ENCODE measurements around the gene HOXC5.

DNA sequence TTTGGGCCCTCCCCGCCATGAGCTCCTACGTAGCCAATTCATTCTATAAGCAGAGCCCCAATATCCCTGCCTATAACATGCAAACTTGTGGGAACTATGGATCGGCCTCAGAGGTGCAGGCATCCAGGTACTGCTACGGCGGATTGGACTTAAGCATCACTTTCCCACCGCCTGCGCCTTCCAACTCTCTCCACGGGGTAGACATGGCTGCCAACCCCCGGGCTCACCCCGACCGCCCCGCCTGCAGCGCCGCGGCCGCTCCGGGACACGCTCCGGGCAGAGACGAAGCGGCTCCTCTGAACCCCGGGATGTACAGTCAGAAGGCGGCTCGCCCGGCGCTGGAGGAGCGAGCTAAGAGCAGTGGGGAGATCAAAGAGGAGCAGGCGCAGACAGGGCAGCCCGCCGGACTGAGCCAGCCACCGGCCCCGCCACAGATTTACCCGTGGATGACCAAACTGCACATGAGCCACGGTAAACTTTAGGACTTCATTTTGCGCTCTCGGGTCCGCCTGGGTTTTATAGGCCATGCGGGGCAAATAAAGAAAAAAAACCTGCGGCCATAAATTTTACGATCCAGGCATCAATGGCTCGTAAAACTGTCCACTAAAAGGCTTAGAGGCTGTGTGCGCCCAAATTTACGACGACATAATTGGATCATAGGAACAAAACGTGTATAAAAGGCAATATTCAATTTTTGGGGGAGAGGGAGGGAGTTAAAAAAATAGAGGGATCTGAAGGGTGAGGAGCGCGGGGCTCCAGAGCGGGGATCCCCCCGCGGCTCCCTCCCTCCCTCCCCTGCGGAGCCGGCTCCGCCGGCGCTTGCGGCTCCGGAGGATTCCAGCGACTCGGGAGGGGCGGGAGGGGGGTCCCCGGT is 493 bp downstream of the HOXC5 start:
- TF ChIP-seq, protein P1, sequence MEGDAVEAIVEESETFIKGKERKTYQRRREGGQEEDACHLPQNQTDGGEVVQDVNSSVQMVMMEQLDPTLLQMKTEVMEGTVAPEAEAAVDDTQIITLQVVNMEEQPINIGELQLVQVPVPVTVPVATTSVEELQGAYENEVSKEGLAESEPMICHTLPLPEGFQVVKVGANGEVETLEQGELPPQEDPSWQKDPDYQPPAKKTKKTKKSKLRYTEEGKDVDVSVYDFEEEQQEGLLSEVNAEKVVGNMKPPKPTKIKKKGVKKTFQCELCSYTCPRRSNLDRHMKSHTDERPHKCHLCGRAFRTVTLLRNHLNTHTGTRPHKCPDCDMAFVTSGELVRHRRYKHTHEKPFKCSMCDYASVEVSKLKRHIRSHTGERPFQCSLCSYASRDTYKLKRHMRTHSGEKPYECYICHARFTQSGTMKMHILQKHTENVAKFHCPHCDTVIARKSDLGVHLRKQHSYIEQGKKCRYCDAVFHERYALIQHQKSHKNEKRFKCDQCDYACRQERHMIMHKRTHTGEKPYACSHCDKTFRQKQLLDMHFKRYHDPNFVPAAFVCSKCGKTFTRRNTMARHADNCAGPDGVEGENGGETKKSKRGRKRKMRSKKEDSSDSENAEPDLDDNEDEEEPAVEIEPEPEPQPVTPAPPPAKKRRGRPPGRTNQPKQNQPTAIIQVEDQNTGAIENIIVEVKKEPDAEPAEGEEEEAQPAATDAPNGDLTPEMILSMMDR (IDR thresholded peaks at IDR 0.05), result no peak
- TF ChIP-seq POLR2A (IDR thresholded peaks at IDR 0.05), result no peak

Measured in lower leg skin (tissue), 3 donors.